Caco-2 (cell line): ENCODE results near the gene CBARP. TPM values are rescaled to one million over a fixed set of nuclear protein-coding genes. Genes with fewer than 3 reads are reported as not detected.

ENCODE experiments used
- BruUV-seq: library from RNA; stranded (reverse); fragments of 400-500 nt; replicated peaks from 2 replicates; lab custom pipeline; 2021; lab: Mats Ljungman, UMichigan
- CTCF ChIA-PET: fragments of 300-600 bp; sonication (Branson Sonifier 250); formaldehyde crosslinking; loops from one replicate; lab custom pipeline; 2022; ENCODE audit warnings: antibody characterized with exemption; lab: Charles Lee
- POLR2A ChIA-PET: fragments of 300-600 bp; sonication (Branson Sonifier 250); formaldehyde crosslinking; loops from one replicate; lab custom pipeline; 2022; ENCODE audit warnings: antibody characterized with exemption; lab: Charles Lee
- DNase-seq, 2 experiments: peaks; one replicate each; pipeline versions ENCODE4 v3.0.0 to v3.0.0-alpha.2; 2020 to 2022
- H3K27me3 ChIP-seq: replicated peaks from 2 replicates; pipeline ENCODE4 v1.6.0; 2011; ENCODE audit warnings: low read length; ENCODE audit not compliant: control insufficient read depth, insufficient read depth
- H3K36me3 ChIP-seq: 2 replicates; pipeline ENCODE4 v1.5.1; 2011; ENCODE audit warnings: low read length; ENCODE audit not compliant: control insufficient read depth, insufficient read depth
- H3K4me1 ChIP-seq: fragments of 250-450 bp; sonication (Bioruptor Pico); 2 replicates; pipeline ENCODE4 v1.5.1; 2020; ENCODE audit warnings: mild to moderate bottlenecking
- H3K4me3 ChIP-seq: 2 replicates; pipeline ENCODE4 v1.5.1; 2011; ENCODE audit warnings: low read depth, mild to moderate bottlenecking, control low read depth, low read length
- H3K9me3 ChIP-seq: fragments of 250-450 bp; sonication (Bioruptor Pico); 2 replicates; pipeline ENCODE4 v1.5.1; 2020; ENCODE audit warnings: mild to moderate bottlenecking, moderate library complexity
- H3K27ac Mint-ChIP-seq: one replicate; pipeline ENCODE4 v1.8.0; 2022; ENCODE audit warnings: mixed read lengths; ENCODE audit not compliant: unreplicated experiment
- H3K27me3 Mint-ChIP-seq: one replicate; pipeline ENCODE4 v1.8.0; 2022; ENCODE audit warnings: mixed read lengths; ENCODE audit not compliant: insufficient read depth, unreplicated experiment
- H3K36me3 Mint-ChIP-seq: one replicate; pipeline ENCODE4 v1.8.0; 2022; ENCODE audit warnings: mild to moderate bottlenecking, mixed read lengths; ENCODE audit not compliant: insufficient read depth, unreplicated experiment
- H3K4me1 Mint-ChIP-seq: one replicate; pipeline ENCODE4 v1.8.0; 2022; ENCODE audit warnings: low read depth, mixed read lengths; ENCODE audit not compliant: unreplicated experiment
- H3K4me3 Mint-ChIP-seq: one replicate; pipeline ENCODE4 v1.8.0; 2022; ENCODE audit warnings: mild to moderate bottlenecking, moderate library complexity, mixed read lengths; ENCODE audit not compliant: unreplicated experiment
- H3K9me3 Mint-ChIP-seq: one replicate; pipeline ENCODE4 v1.8.0; 2022; ENCODE audit warnings: mixed read lengths; ENCODE audit not compliant: unreplicated experiment
- intact Hi-C: fragments of 100-400 bp; cut with micrococcal nuclease; formaldehyde crosslinking; loops from one replicate; pipeline ENCODE4 v1.10.0; 2022; ENCODE audit not compliant: unreplicated experiment
- total RNA-seq: library from RNA; stranded (reverse); gene quantifications from 2 replicates; pipeline ENCODE4 v1.2.3, GENCODE V29; 2022
- TF ChIP-seq, protein P1 (sequence below), 2 experiments: fragments of 200-600 bp in 1 of 2; IDR thresholded peaks; 1 replicate in 1 of 2; 2 replicates in 1 of 2; pipeline versions ENCODE4 v1.5.1 to v1.8.0; 2011 to 2022; ENCODE audit warnings: antibody characterized with exemption in 1 of 2, control low read depth in 1 of 2, inconsistent platforms in 1 of 2, low read depth in 1 of 2, low read length in 1 of 2, mild to moderate bottlenecking in 1 of 2, moderate library complexity in 1 of 2; ENCODE audit not compliant: insufficient read depth in 1 of 2, severe bottlenecking in 1 of 2, unreplicated experiment in 1 of 2

The CBARP gene
- total RNA-seq, 1 experiment from 2014 or later, result 7.3 TPM

GRCh38 chr19:1199531-1199930 lies 38.3 kb downstream of the CBARP start:
- ChIA-PET POLR2A (no interaction called here), CTCF (no interaction called here)
- H3K4me3 ChIP-seq, result no peak overlapping the region
- Mint-ChIP-seq H3K4me3 (no peak overlapping the region), H3K27ac (no peak overlapping the region), H3K36me3 (no peaks in the 10 kb centered on the region), H3K27me3 (no peaks in the 10 kb centered on the region), H3K9me3 (no peaks in the 10 kb centered on the region), H3K4me1 (peaks cover 10% of the 10 kb centered on the region)
- no peaks in the 10 kb centered on the region for H3K9me3 ChIP-seq
- peaks cover 5% of the 10 kb centered on the region; the same call in 1 of the 2 replicates for H3K4me1 ChIP-seq
- TF ChIP-seq, protein P1, sequence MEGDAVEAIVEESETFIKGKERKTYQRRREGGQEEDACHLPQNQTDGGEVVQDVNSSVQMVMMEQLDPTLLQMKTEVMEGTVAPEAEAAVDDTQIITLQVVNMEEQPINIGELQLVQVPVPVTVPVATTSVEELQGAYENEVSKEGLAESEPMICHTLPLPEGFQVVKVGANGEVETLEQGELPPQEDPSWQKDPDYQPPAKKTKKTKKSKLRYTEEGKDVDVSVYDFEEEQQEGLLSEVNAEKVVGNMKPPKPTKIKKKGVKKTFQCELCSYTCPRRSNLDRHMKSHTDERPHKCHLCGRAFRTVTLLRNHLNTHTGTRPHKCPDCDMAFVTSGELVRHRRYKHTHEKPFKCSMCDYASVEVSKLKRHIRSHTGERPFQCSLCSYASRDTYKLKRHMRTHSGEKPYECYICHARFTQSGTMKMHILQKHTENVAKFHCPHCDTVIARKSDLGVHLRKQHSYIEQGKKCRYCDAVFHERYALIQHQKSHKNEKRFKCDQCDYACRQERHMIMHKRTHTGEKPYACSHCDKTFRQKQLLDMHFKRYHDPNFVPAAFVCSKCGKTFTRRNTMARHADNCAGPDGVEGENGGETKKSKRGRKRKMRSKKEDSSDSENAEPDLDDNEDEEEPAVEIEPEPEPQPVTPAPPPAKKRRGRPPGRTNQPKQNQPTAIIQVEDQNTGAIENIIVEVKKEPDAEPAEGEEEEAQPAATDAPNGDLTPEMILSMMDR (IDR thresholded peaks at IDR 0.05; ENCODE audit: insufficient read depth in 1 of 2, low read depth in 1 of 2, low read length in 1 of 2, severe bottlenecking in 1 of 2, unreplicated experiment in 1 of 2), result no peak
- H3K36me3 ChIP-seq, result no peaks in the 10 kb centered on the region
- DNase-seq, result no peak
- intact Hi-C loops, result no loop called here
- BruUV-seq, result no TSS peak
- no peaks in the 10 kb centered on the region for H3K27me3 ChIP-seq

- Mint-ChIP-seq H3K4me1 (no peaks in the 10 kb centered on the region), H3K4me3 (no peak overlapping the region), H3K27me3 (no peaks in the 10 kb centered on the region), H3K9me3 (no peaks in the 10 kb centered on the region), H3K36me3 (peaks cover 6% of the 10 kb centered on the region), H3K27ac (no peak overlapping the region)
- intact Hi-C loops, result no loop called here
- no peaks in the 10 kb centered on the region for H3K9me3 ChIP-seq
- CTCF ChIA-PET, result no interaction called here
- DNase-seq, result no peak
- BruUV-seq, result no TSS peak
- POLR2A ChIA-PET, result no interaction called here
- no peaks in the 10 kb centered on the region for H3K36me3 ChIP-seq
- no peak overlapping the region for H3K4me3 ChIP-seq
- H3K27me3 ChIP-seq, result no peaks in the 10 kb centered on the region
- H3K4me1 ChIP-seq, result peaks cover 7% of the 10 kb centered on the region
- TF ChIP-seq, protein P1 (IDR thresholded peaks at IDR 0.05; ENCODE audit: insufficient read depth in 1 of 2, low read depth in 1 of 2, low read length in 1 of 2, severe bottlenecking in 1 of 2, unreplicated experiment in 1 of 2), result no peak
Measured at GRCh38 chr19:1189419-1189818, 48.4 kb downstream of the CBARP start.

DNA sequence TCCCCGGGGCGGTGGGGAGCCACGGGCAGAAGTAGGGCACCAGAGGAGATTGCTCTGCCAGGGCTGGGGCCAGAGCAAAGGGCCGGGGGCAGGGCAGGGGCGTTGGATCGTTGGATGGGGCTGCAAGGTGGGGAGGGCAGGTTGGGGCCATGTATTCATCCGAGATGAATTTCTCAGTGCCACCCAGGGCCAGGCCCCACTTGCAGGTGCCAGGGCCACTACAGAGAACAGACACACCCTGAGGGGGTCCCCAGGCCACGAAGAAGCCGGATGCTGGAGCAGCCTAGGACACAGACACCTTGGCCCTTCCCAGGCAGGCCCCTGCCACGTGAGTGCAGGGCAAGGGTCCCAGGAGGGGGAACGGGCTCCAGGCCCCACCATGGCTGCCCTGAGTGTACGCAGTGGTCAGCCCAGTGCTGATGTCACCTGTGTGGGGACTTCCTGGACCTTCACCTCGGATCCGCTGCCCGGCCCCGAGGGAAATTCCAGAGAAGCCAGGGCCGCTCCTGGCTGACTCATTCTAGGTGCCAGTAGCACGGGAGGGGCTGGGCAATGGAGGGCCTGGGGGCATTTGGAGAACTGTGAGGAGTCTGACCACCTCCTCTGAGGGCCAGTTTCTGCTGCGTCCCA lies 54.1 kb downstream of the CBARP start:
- peaks cover 19% of the 10 kb centered on the region for H3K4me1 Mint-ChIP-seq
- no peaks in the 10 kb centered on the region for H3K9me3 Mint-ChIP-seq
- BruUV-seq, result no TSS peak

More for the DNA sequence above, 54.1 kb downstream of the CBARP start:
- TF ChIP-seq, protein P1 (IDR thresholded peaks at IDR 0.05; ENCODE audit: insufficient read depth in 1 of 2, low read depth in 1 of 2, low read length in 1 of 2, severe bottlenecking in 1 of 2, unreplicated experiment in 1 of 2), result no peak
- POLR2A ChIA-PET, result interaction anchor here (0.5 kb wide), 1 partner anchor 86 kb away, joined by 4 read pairs; no protein-coding TSS in a partner anchor
- peak; percentile 87 to 93 for DNase-seq
- Mint-ChIP-seq H3K4me3 (no peak overlapping the region), H3K27me3 (no peaks in the 10 kb centered on the region), H3K27ac (peak overlapping the region; percentile 71), H3K36me3 (peaks cover 15% of the 10 kb centered on the region)
- H3K4me3 ChIP-seq, result no peak overlapping the region
- intact Hi-C loops, result no loop called here
- H3K4me1 ChIP-seq, result peaks cover 44% of the 10 kb centered on the region
- no peaks in the 10 kb centered on the region for H3K27me3 ChIP-seq
- no peaks in the 10 kb centered on the region for H3K9me3 ChIP-seq
- CTCF ChIA-PET, result no interaction called here
- no peaks in the 10 kb centered on the region for H3K36me3 ChIP-seq
